GM19455 (cell line): Measurements from ENCODE around the gene BORCS6.
A peak's percentile ranks its signal among the peaks of the same experiment; 100 is the strongest.
"Not testable (repeated sequence)": the region's sequence is repeated elsewhere in the genome, so short reads cannot be mapped to it uniquely, and the experiment has no call there.

Experiments used
- ATAC-seq: cut with Tn5 transposase; IDR thresholded peaks from one replicate; pipeline ENCODE4 v1.9.1; 2021; ENCODE audit not compliant: unreplicated experiment

Gene BORCS6

GRCh38 chr17:8175795-8176196 is 14.2 kb downstream of the BORCS6 start:
- ATAC-seq = no peak

- no peak for ATAC-seq
Measured at GRCh38 chr17:8173871-8174322, 16.1 kb downstream of the BORCS6 start.

- ATAC-seq = peak; percentile 67
Measured at GRCh38 chr17:8173056-8173870, 16.7 kb downstream of the BORCS6 start.

- not testable (repeated sequence) for ATAC-seq
Measured at GRCh38 chr17:8170186-8170585, 19.8 kb downstream of the BORCS6 start.

GRCh38 chr17:8167526-8167925 is 22.5 kb downstream of the BORCS6 start:
- ATAC-seq = no peak

- ATAC-seq = no peak
Measured at GRCh38 chr17:8166731-8167130, 23.2 kb downstream of the BORCS6 start.

- no peak for ATAC-seq
Measured at GRCh38 chr17:8164815-8165131, 25.2 kb downstream of the BORCS6 start.

- ATAC-seq = no peak
Measured at GRCh38 chr17:8163978-8164814, 25.8 kb downstream of the BORCS6 start.

- ATAC-seq = no peak
Measured at GRCh38 chr17:8162997-8163977, 26.7 kb downstream of the BORCS6 start.

- peak; percentile 43 for ATAC-seq
Measured at GRCh38 chr17:8162233-8162996, 27.6 kb downstream of the BORCS6 start, which contains the start of gene VAMP2. VAMP2 (minus strand) TSS chr17:8162948; CDS start chr17:8162879, 69 bp downstream.

- no peak for ATAC-seq
Measured at GRCh38 chr17:8161289-8162232, 28.4 kb downstream of the BORCS6 start.

- ATAC-seq = no peak
Measured at GRCh38 chr17:8160741-8161221, 29.2 kb downstream of the BORCS6 start.

- no peak for ATAC-seq
Measured at GRCh38 chr17:8160224-8160577, 29.8 kb downstream of the BORCS6 start.

GRCh38 chr17:8159459-8160223 is 30.3 kb downstream of the BORCS6 start:
- no peak for ATAC-seq

GRCh38 chr17:8159032-8159400 is 31.0 kb downstream of the BORCS6 start:
- ATAC-seq = no peak

GRCh38 chr17:8158267-8159031 is 31.5 kb downstream of the BORCS6 start:
- no peak for ATAC-seq

GRCh38 chr17:8156246-8156992 is 33.6 kb downstream of the BORCS6 start:
- ATAC-seq = peak; percentile 76
